GM19455 (cell line): ENCODE results near the gene WIZ.
A peak's percentile ranks its signal among the peaks of the same experiment; 100 is the strongest.

Experiments used
- ATAC-seq: cut with Tn5 transposase; IDR thresholded peaks from one replicate; pipeline ENCODE4 v1.9.1; 2021; ENCODE audit not compliant: unreplicated experiment

Gene WIZ

GRCh38 chr19:15466851-15467733, 17.3 kb upstream of the WIZ start:
- peak; percentile 54 for ATAC-seq

GRCh38 chr19:15464394-15465385, 14.9 kb upstream of the WIZ start, which contains the start of gene RASAL3:
RASAL3 (minus strand) TSS chr19:15464544; CDS start chr19:15464358, 186 bp downstream.
- ATAC-seq = no peak

GRCh38 chr19:15463861-15464371, 14.2 kb upstream of the WIZ start:
- no peak for ATAC-seq

- no peak for ATAC-seq
Observed at GRCh38 chr19:15461694-15462093, 11.9 kb upstream of the WIZ start.

- no peak for ATAC-seq
Observed at GRCh38 chr19:15457701-15458484, 8.1 kb upstream of the WIZ start.

GRCh38 chr19:15456871-15457700, 7.3 kb upstream of the WIZ start:
- ATAC-seq = no peak

- no peak for ATAC-seq
Observed at GRCh38 chr19:15456441-15456840, 6.7 kb upstream of the WIZ start.

GRCh38 chr19:15455996-15456395, 6.2 kb upstream of the WIZ start:
- no peak for ATAC-seq

- no peak for ATAC-seq
Observed at GRCh38 chr19:15453906-15454860, 4.4 kb upstream of the WIZ start.

GRCh38 chr19:15453091-15453578, 3.4 kb upstream of the WIZ start:
- no peak for ATAC-seq

- no peak for ATAC-seq
Observed at GRCh38 chr19:15452111-15453047, 2.6 kb upstream of the WIZ start.

- no peak for ATAC-seq
Observed at GRCh38 chr19:15450528-15450890, 753 bp upstream of the WIZ start.

GRCh38 chr19:15448778-15449619, 757 bp downstream of the WIZ start:
- ATAC-seq = no peak

- no peak for ATAC-seq
Observed at GRCh38 chr19:15448044-15448777, 1.5 kb downstream of the WIZ start.

GRCh38 chr19:15447057-15447456, 2.7 kb downstream of the WIZ start:
- no peak for ATAC-seq
